Sigmoid colon (tissue), 4 donors: ENCODE measurements around the gene FKRP.
A peak's percentile ranks its signal among the peaks of the same experiment; 100 is the strongest.

Experiments
- POLR2AphosphoS5 ChIP-seq, 4 donors: sonication (generic); formaldehyde crosslinking; IDR thresholded peaks; one replicate each; pipeline ENCODE4 v1.6.1; 2017; ENCODE audit warnings: antibody characterized with exemption in 4 of 4
- TF ChIP-seq, protein P1 (sequence below), 4 experiments: fragments of 450-650 bp in 3 of 4; fragments of 200-600 bp in 1 of 4; IDR thresholded peaks; one replicate each; pipeline ENCODE4 v1.5.1; 2016 to 2019; ENCODE audit warnings: antibody characterized with exemption in 4 of 4, mild to moderate bottlenecking in 3 of 4, moderate library complexity in 2 of 4

- TF ChIP-seq POLR2AphosphoS5 (IDR thresholded peaks at IDR 0.05): peak in 3 of 4 donors; percentile 14 to 43 (median 22)
- TF ChIP-seq, protein P1, sequence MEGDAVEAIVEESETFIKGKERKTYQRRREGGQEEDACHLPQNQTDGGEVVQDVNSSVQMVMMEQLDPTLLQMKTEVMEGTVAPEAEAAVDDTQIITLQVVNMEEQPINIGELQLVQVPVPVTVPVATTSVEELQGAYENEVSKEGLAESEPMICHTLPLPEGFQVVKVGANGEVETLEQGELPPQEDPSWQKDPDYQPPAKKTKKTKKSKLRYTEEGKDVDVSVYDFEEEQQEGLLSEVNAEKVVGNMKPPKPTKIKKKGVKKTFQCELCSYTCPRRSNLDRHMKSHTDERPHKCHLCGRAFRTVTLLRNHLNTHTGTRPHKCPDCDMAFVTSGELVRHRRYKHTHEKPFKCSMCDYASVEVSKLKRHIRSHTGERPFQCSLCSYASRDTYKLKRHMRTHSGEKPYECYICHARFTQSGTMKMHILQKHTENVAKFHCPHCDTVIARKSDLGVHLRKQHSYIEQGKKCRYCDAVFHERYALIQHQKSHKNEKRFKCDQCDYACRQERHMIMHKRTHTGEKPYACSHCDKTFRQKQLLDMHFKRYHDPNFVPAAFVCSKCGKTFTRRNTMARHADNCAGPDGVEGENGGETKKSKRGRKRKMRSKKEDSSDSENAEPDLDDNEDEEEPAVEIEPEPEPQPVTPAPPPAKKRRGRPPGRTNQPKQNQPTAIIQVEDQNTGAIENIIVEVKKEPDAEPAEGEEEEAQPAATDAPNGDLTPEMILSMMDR (IDR thresholded peaks at IDR 0.05): no peak
Observed at GRCh38 chr19:46787331-46788261, 41.7 kb downstream of the FKRP start.
